OCI-LY1 (cell line): Measurements from ENCODE around the gene EIF4E3.

Experiments used
- H2AFZ ChIP-seq: fragments of 200-600 bp; sonication (generic), shearing (Covaris generic); 2 replicates; pipeline ENCODE4 v1.6.0; 2014; ENCODE audit warnings: antibody characterized with exemption, mild to moderate bottlenecking, low read length
- H3F3A ChIP-seq: fragments of 200-600 bp; sonication (generic), shearing (Covaris generic); 2 replicates; pipeline ENCODE4 v1.6.0; 2014; ENCODE audit warnings: mild to moderate bottlenecking, antibody characterized with exemption, low read length, moderate library complexity; ENCODE audit not compliant: insufficient read depth
- H3K27ac ChIP-seq: fragments of 200-600 bp; sonication (generic); 2 replicates; pipeline ENCODE4 v1.5.1; 2014; ENCODE audit warnings: low read length, mixed run types, mild to moderate bottlenecking, low read depth; ENCODE audit not compliant: poor library complexity, severe bottlenecking
- H3K27me3 ChIP-seq: fragments of 200-600 bp; sonication (generic); 2 replicates; pipeline ENCODE4 v1.6.0; 2014; ENCODE audit warnings: antibody characterized with exemption, mild to moderate bottlenecking, low read length, moderate library complexity; ENCODE audit not compliant: insufficient read depth
- H3K36me3 ChIP-seq: fragments of 200-600 bp; sonication (generic); 2 replicates; pipeline ENCODE4 v1.6.1; 2014; ENCODE audit warnings: mild to moderate bottlenecking, antibody characterized with exemption, low read length, moderate library complexity, mixed read lengths; ENCODE audit not compliant: insufficient read depth
- H3K4me1 ChIP-seq: fragments of 200-600 bp; sonication (generic); 2 replicates; pipeline ENCODE4 v1.5.1; 2014; ENCODE audit warnings: mild to moderate bottlenecking, low read length, moderate library complexity; ENCODE audit not compliant: insufficient read depth, severe bottlenecking
- H3K4me2 ChIP-seq: fragments of 200-600 bp; sonication (generic), shearing (Covaris generic); 2 replicates; pipeline ENCODE4 v1.6.1; 2014; ENCODE audit warnings: low read length
- H3K4me3 ChIP-seq: fragments of 200-600 bp; sonication (generic); 2 replicates; pipeline ENCODE4 v1.5.1; 2014; ENCODE audit warnings: low read length, low read depth, mild to moderate bottlenecking, mixed read lengths; ENCODE audit not compliant: poor library complexity, severe bottlenecking
- H3K79me2 ChIP-seq: fragments of 200-600 bp; shearing (Covaris generic); 2 replicates; pipeline ENCODE4 v1.6.1; 2016; ENCODE audit warnings: mixed run types, low read length, mixed read lengths; ENCODE audit not compliant: insufficient read depth
- H3K9ac ChIP-seq: fragments of 200-600 bp; sonication (generic), shearing (Covaris generic); 2 replicates; pipeline ENCODE4 v1.6.1; 2014; ENCODE audit warnings: mild to moderate bottlenecking, low read length, mixed read lengths
- H3K9me2 ChIP-seq: fragments of 200-600 bp; sonication (generic), shearing (Covaris generic); 2 replicates; pipeline ENCODE4 v1.6.1; 2014; ENCODE audit warnings: low read depth, mild to moderate bottlenecking, low read length, mixed read lengths
- H3K9me3 ChIP-seq: fragments of 200-600 bp; shearing (Covaris generic); 2 replicates; pipeline ENCODE4 v1.6.1; 2014; ENCODE audit warnings: low read length, mixed read lengths
- H4K20me1 ChIP-seq: fragments of 200-600 bp; sonication (generic), shearing (Covaris generic); 2 replicates; pipeline ENCODE4 v1.6.0; 2016; ENCODE audit warnings: mild to moderate bottlenecking, low read length; ENCODE audit not compliant: insufficient read depth
- EZH2 ChIP-seq: fragments of 200-600 bp; sonication (generic), shearing (Covaris generic); IDR thresholded peaks from 2 replicates; pipeline ENCODE4 v1.8.0; 2017; ENCODE audit warnings: borderline replicate concordance, mixed run types, mild to moderate bottlenecking, antibody characterized with exemption, low read length, moderate library complexity, mixed read lengths
- TF ChIP-seq, protein P1 (sequence below): fragments of 200-600 bp; sonication (generic), shearing (Covaris generic); IDR thresholded peaks from 2 replicates; pipeline ENCODE4 v1.5.1; 2017; ENCODE audit warnings: mild to moderate bottlenecking, antibody characterized with exemption, low read length, moderate library complexity, mixed read lengths

Gene EIF4E3

DNA sequence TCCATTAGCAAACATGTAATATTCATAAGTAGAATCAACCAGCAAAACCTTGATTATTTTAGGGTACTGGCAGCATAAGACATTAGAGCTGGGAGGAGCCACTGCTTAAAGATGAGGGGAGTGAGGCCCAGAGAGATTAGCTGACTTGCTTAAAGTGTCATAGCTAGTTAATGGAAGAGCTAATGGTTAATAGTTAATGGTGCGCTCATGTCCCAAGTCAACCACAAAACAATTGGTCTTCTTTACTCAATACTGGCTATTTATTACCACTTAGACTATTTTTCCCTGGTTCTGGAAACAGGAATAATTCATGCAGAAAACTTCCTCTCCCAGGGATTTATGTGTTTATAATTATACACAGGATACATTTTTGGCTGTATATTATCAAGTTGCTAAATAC lies 33.1 kb downstream of the EIF4E3 start:
- Histone ChIP-seq H4K20me1 (no peaks in the 10 kb centered on the region), H3K4me1 (no peaks in the 10 kb centered on the region)

DNA sequence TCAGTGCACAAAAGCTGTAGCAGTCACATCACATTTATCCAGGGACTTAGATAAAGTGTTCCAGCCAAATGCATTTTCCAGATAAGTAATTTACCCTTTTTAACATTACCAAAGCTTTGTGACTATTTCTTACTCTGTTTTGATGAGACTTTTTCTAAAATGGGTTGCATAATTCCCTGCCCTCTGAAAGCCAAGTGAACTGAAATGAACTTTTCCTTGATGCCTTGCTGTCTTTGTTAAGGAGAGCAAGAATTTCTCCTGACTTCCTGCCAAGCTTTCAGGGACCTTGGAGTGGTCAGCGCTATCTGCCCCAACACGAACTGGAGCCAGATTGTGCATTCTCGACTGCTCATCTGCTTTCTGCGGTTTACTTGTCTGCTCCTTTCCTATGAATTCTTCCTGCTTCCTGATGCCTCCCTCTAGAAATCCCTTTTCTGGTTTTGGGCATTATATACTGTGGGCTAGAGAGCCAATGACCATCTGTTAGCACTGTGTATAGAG lies 34.8 kb downstream of the EIF4E3 start:
- Histone ChIP-seq H3K9ac (no peak overlapping the region), H3F3A (no peaks in the 10 kb centered on the region), H3K4me1 (no peaks in the 10 kb centered on the region), H3K9me3 (no peaks in the 10 kb centered on the region), H3K4me3 (no peak overlapping the region), H3K9me2 (no peaks in the 10 kb centered on the region), H3K79me2 (no peaks in the 10 kb centered on the region), H3K27ac (no peak overlapping the region), H4K20me1 (no peaks in the 10 kb centered on the region), H2AFZ (no peak overlapping the region), H3K36me3 (no peaks in the 10 kb centered on the region), H3K4me2 (no peak overlapping the region), H3K27me3 (no peaks in the 10 kb centered on the region)
- TF ChIP-seq EZH2 = no peak
- TF ChIP-seq, protein P1, sequence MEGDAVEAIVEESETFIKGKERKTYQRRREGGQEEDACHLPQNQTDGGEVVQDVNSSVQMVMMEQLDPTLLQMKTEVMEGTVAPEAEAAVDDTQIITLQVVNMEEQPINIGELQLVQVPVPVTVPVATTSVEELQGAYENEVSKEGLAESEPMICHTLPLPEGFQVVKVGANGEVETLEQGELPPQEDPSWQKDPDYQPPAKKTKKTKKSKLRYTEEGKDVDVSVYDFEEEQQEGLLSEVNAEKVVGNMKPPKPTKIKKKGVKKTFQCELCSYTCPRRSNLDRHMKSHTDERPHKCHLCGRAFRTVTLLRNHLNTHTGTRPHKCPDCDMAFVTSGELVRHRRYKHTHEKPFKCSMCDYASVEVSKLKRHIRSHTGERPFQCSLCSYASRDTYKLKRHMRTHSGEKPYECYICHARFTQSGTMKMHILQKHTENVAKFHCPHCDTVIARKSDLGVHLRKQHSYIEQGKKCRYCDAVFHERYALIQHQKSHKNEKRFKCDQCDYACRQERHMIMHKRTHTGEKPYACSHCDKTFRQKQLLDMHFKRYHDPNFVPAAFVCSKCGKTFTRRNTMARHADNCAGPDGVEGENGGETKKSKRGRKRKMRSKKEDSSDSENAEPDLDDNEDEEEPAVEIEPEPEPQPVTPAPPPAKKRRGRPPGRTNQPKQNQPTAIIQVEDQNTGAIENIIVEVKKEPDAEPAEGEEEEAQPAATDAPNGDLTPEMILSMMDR = no peak

More for the DNA sequence above, 33.1 kb downstream of the EIF4E3 start:
- Histone ChIP-seq H3K4me2 (no peak overlapping the region), H2AFZ (no peak overlapping the region), H3K79me2 (no peaks in the 10 kb centered on the region), H3K9ac (no peak overlapping the region), H3K9me2 (no peaks in the 10 kb centered on the region), H3K27me3 (no peaks in the 10 kb centered on the region; the same call in 1 of the 2 replicates), H3F3A (no peaks in the 10 kb centered on the region), H3K4me3 (no peak overlapping the region), H3K27ac (no peak overlapping the region), H3K9me3 (no peaks in the 10 kb centered on the region), H3K36me3 (no peaks in the 10 kb centered on the region)
- TF ChIP-seq, protein P1 = no peak
- no peak for TF ChIP-seq EZH2

DNA sequence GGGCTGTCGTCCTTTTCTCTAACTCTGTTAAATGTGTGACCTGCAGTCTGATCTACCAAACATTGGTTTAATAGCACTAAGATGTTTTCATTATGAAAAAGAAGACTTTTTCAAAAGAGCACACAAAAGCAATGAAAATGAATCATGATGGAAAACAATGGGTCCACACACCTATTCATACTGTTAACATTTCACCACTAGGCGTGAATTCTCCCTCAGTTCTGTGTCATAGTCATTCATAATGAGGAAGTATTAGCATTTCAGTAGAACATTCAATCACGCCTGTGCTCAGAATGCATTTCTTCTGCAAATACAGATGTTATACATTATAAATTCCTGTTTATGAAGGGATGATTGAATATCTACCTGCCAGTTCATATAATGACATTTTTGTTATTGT lies 35.9 kb downstream of the EIF4E3 start:
- H3K27me3 ChIP-seq = no peaks in the 10 kb centered on the region
- H3K9me3 ChIP-seq = no peaks in the 10 kb centered on the region
- H3K4me3 ChIP-seq = no peak overlapping the region
- no peaks in the 10 kb centered on the region for H3K4me1 ChIP-seq
- H2AFZ ChIP-seq = no peak overlapping the region
- no peak overlapping the region for H3K9ac ChIP-seq
- TF ChIP-seq, protein P1 = no peak; the same call in 1 of the 2 replicates
- TF ChIP-seq EZH2 = no peak
- no peaks in the 10 kb centered on the region for H3K79me2 ChIP-seq
- H3K9me2 ChIP-seq = no peaks in the 10 kb centered on the region
- no peak overlapping the region for H3K4me2 ChIP-seq
- H3K27ac ChIP-seq = no peak overlapping the region
- H3K36me3 ChIP-seq = no peaks in the 10 kb centered on the region
- no peaks in the 10 kb centered on the region for H3F3A ChIP-seq
- no peaks in the 10 kb centered on the region for H4K20me1 ChIP-seq
